GM23248 (cell line): ENCODE results near the gene TNFRSF1B. TPM values are rescaled to one million over a fixed set of nuclear protein-coding genes. Genes with fewer than 3 reads are reported as not detected.

Experiments
- DNase-seq: peaks from one replicate; pipeline ENCODE4 v3.0.0-alpha.2; 2015
- H2AFZ ChIP-seq: fragments of 200-600 bp; sonication (generic); 2 replicates; pipeline ENCODE4 v1.6.1; 2016; ENCODE audit warnings: antibody characterized with exemption
- H3F3A ChIP-seq: fragments of 200-600 bp; sonication (generic); 2 replicates; pipeline ENCODE4 v1.6.1; 2016; ENCODE audit warnings: mild to moderate bottlenecking, antibody characterized with exemption, mixed run types; ENCODE audit not compliant: insufficient read depth
- H3K27ac ChIP-seq: fragments of 200-600 bp; sonication (generic); 2 replicates; pipeline ENCODE4 v1.5.1; 2016; ENCODE audit warnings: mild to moderate bottlenecking
- H3K27me3 ChIP-seq: fragments of 200-600 bp; sonication (generic); replicated peaks from 2 replicates; pipeline ENCODE4 v1.6.1; 2016; ENCODE audit warnings: mild to moderate bottlenecking; ENCODE audit not compliant: insufficient read depth
- H3K36me3 ChIP-seq: fragments of 200-600 bp; sonication (generic); 2 replicates; pipeline ENCODE4 v1.6.1; 2016; ENCODE audit warnings: low read depth, mild to moderate bottlenecking
- H3K4me1 ChIP-seq: fragments of 200-600 bp; sonication (generic); 2 replicates; pipeline ENCODE4 v1.6.1; 2016; ENCODE audit warnings: mild to moderate bottlenecking; ENCODE audit not compliant: insufficient read depth
- H3K4me2 ChIP-seq: fragments of 200-600 bp; sonication (generic); one replicate; pipeline ENCODE4 v1.6.1; 2016; ENCODE audit warnings: mild to moderate bottlenecking; ENCODE audit not compliant: unreplicated experiment
- H3K4me3 ChIP-seq: fragments of 200-600 bp; sonication (generic); 2 replicates; pipeline ENCODE4 v1.5.1; 2016; ENCODE audit warnings: mild to moderate bottlenecking
- H3K79me2 ChIP-seq: fragments of 200-600 bp; sonication (generic); 2 replicates; pipeline ENCODE4 v1.6.1; 2016; ENCODE audit warnings: mild to moderate bottlenecking; ENCODE audit not compliant: insufficient read depth
- H3K9ac ChIP-seq: fragments of 200-600 bp; sonication (generic); 2 replicates; pipeline ENCODE4 v1.6.1; 2016; ENCODE audit warnings: mild to moderate bottlenecking
- H3K9me2 ChIP-seq: fragments of 200-600 bp; sonication (generic); 2 replicates; pipeline ENCODE4 v1.6.1; 2016; ENCODE audit warnings: mixed run types, mild to moderate bottlenecking, moderate library complexity; ENCODE audit not compliant: insufficient read depth
- H3K9me3 ChIP-seq: fragments of 200-600 bp; sonication (generic); one replicate; pipeline ENCODE4 v1.6.1; 2017; ENCODE audit warnings: low read depth
- H4K20me1 ChIP-seq: fragments of 200-600 bp; sonication (generic); 2 replicates; pipeline ENCODE4 v1.6.0; 2016; ENCODE audit not compliant: insufficient read depth
- EZH2 ChIP-seq: fragments of 200-600 bp; sonication (generic); IDR thresholded peaks from 2 replicates; pipeline ENCODE4 v1.6.1; 2018; ENCODE audit warnings: antibody characterized with exemption, mild to moderate bottlenecking; ENCODE audit not compliant: insufficient read depth, poor library complexity, severe bottlenecking
- EZH2phosphoT487 ChIP-seq: fragments of 200-600 bp; sonication (generic); IDR thresholded peaks from 2 replicates; pipeline ENCODE4 v1.6.1; 2018; ENCODE audit warnings: antibody characterized with exemption, moderate library complexity, mild to moderate bottlenecking, low read depth; ENCODE audit not compliant: insufficient read depth
- WGBS, 2 experiments: methylation state at CpG; one replicate each; pipeline ENCODE4 v1.1.6; 2015 to 2017; ENCODE audit warnings: low lambda C conversion rate in 2 of 2, low coverage in 1 of 2; ENCODE audit errors: missing lambda C conversion rate in 2 of 2; 5-methylcytosine and 5-hydroxymethylcytosine counted together
- in situ Hi-C: fragments of 300-500 bp; cut with MboI; formaldehyde crosslinking; loops from 2 replicates; pipeline ENCODE4 v1.15.0; 2020
- microRNA-seq: library from miRNA; unstranded; fragments of <30 nt; microRNA quantifications from one replicate; pipeline ENCODE4, GENCODE V29; 2016; ENCODE audit warnings: borderline number of aligned reads
- polyA plus RNA-seq: library from polyadenylated mRNA; unstranded; fragments of >200 nt; fragmentation: Nextera tagmentation; extraction: Ambion mirVana; gene quantifications from 2 replicates; pipeline ENCODE4 v1.2.1, GENCODE V29; 2016
- small RNA-seq: library from RNA; depleted of rRNA; stranded (forward); fragments of <200 nt; gene quantifications from one replicate; pipeline ENCODE3, GENCODE V24; 2014; ENCODE audit warnings: low read depth, low replicate concordance
- total RNA-seq: library from RNA; depleted of rRNA; stranded (reverse); fragments of >200 nt; shearing (Covaris generic); gene quantifications from 2 replicates; pipeline ENCODE4 v1.2.3, GENCODE V29; 2014; rRNA removed

The TNFRSF1B gene
- total and polyA plus RNA-seq, 2 experiments from 2014 or later: 1.1 to 2.9 TPM

DNA sequence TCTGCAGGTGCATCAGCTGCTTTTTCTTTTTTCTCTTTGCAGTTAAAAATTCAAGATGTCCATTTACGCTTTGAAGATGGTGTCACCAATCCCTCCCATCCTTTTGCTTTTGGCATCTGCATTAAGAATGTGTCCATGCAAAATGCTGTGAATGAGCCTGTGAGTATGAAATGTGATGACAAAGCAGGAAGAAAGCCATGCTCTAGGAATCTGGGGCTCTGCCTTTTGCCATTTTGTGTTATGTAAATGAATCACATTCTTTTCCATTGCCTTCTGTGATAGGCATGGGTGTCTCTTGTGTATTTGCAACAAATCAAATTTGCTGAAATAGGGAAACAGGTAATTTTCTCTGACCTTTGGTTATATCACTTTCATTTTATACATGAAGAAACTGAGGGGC lies 82.4 kb downstream of the TNFRSF1B start:
- TF ChIP-seq EZH2 (no peak), EZH2phosphoT487 (no peak)
- DNase-seq: peak; percentile 71
- Histone ChIP-seq H4K20me1 (no peaks in the 10 kb centered on the region), H3F3A (no peaks in the 10 kb centered on the region), H3K27ac (0 out of 2 replicates have a peak overlapping the region, but pooled peaks have one; percentile 5), H3K36me3 (peaks cover 53% of the 10 kb centered on the region), H3K4me1 (peaks cover 19% of the 10 kb centered on the region), H3K9ac (no peak overlapping the region), H3K4me2 (no peak overlapping the region), H3K79me2 (no peaks in the 10 kb centered on the region), H2AFZ (no peak overlapping the region), H3K27me3 (no peaks in the 10 kb centered on the region), H3K4me3 (no peak overlapping the region), H3K9me3 (no peaks in the 10 kb centered on the region), H3K9me2 (no peaks in the 10 kb centered on the region)
- WGBS, 2 experiments: 91% methylated on average over 1 of the region's 1 CpG
- in situ Hi-C loops: no loop called here

DNA sequence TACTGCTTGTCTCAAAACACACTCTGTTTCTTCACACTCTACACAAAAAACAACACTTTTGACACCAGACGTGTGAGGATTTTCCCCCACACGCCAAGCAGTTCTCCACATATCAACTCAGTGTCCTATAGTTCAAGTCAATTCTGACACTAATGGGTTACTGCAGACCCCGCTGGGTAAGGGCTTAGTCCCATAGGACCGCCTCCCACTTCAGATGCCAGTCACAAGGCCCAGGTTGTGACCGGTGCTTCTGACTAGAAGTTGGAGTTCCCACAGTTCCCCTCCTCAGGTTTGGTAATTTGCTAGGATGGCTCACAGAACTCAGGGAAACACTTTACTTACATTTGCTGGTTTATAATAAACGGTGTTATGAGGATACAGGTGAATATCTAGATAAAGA lies 83.0 kb downstream of the TNFRSF1B start:
- Histone ChIP-seq H3K27ac (0 out of 2 replicates have a peak overlapping the region, but pooled peaks have one; percentile 5), H3K9ac (no peak overlapping the region), H3K4me2 (no peak overlapping the region), H3F3A (no peaks in the 10 kb centered on the region), H4K20me1 (no peaks in the 10 kb centered on the region), H3K79me2 (no peaks in the 10 kb centered on the region), H3K9me3 (no peaks in the 10 kb centered on the region), H3K36me3 (peaks cover 48% of the 10 kb centered on the region), H3K9me2 (no peaks in the 10 kb centered on the region), H3K4me1 (peaks cover 18% of the 10 kb centered on the region), H2AFZ (no peak overlapping the region), H3K27me3 (no peaks in the 10 kb centered on the region), H3K4me3 (no peak overlapping the region)
- 89 to 90% methylated on average over 6 of the region's 6 CpGs for WGBS, 2 experiments
- TF ChIP-seq EZH2: no peak
- TF ChIP-seq EZH2phosphoT487: no peak
- in situ Hi-C loops: no loop called here
- DNase-seq: no peak

DNA sequence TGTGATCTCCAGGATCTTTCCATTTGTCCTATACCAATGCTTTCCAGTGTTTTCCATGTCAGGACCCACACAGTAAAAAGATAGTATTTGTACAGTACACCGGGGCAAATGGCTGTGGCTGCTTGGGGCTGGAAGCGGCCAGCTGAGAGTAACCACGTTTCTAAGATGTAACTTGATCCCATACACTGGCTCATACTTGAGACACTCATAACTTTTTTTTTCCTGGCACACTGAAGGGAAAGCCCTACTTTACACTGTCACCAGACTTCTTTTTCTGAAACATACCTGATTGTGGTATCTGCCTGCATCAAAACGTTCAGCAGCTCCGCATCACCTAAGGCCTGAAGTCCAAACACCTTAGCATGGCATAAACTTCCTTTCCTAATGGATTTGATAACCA lies 84.7 kb downstream of the TNFRSF1B start:
- 53 to 62% methylated on average over 5 of the region's 5 CpGs for WGBS, 2 experiments
- peaks cover 47% of the 10 kb centered on the region for H3K36me3 ChIP-seq
- H2AFZ ChIP-seq: no peak overlapping the region
- no peak overlapping the region for H3K4me2 ChIP-seq
- no peak for TF ChIP-seq EZH2
- TF ChIP-seq EZH2phosphoT487: no peak
- H3K4me1 ChIP-seq: peaks cover 10% of the 10 kb centered on the region
- no peaks in the 10 kb centered on the region for H3K9me3 ChIP-seq
- H3K4me3 ChIP-seq: no peak overlapping the region
- peak; percentile 19 for DNase-seq
- no peaks in the 10 kb centered on the region for H3K27me3 ChIP-seq
- H4K20me1 ChIP-seq: no peaks in the 10 kb centered on the region
- no peaks in the 10 kb centered on the region for H3K9me2 ChIP-seq
- no peak overlapping the region for H3K9ac ChIP-seq
- no peaks in the 10 kb centered on the region for H3K79me2 ChIP-seq
- in situ Hi-C loops: no loop called here
- no peak overlapping the region for H3K27ac ChIP-seq
- no peaks in the 10 kb centered on the region for H3F3A ChIP-seq

DNA sequence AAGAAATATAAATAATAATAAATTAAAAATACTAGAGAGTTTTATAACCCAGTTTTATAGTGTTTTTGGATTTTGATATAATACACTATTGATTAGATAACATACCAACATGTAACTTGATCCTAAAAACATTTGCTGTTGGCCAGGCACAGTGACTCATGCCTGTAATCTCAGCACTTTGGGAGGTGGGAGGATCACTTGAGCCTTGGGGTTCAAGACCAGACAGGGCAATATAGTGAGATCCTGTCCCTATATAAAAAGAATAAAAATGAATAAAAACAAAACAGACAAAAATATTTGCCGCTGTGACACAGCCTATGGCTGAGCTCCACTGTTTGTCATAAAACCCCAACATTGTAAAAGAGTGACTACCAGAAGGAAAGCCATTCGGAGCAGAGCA lies 89.1 kb downstream of the TNFRSF1B start:
- in situ Hi-C loops: no loop called here

DNA sequence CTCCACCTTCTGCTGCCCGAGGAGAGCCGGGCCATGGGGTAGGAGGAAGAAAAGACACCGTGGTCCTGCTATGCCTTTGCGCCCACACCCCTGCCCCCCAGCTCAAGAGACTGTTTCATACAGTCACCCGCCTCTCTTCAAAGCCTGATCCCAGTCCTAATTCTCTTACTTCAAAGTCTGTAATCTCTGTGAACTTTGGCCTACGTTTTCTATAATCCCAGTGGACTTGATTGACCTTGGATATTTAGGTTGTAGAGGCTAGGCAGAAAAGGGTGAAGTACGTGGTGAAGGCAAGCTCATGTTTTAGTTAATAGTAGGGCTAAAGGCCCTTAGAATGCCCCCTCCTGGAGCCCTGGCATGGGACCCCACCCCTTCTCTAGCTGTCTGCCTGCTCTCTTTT lies 91.5 kb downstream of the TNFRSF1B start:
- H3K27me3 ChIP-seq: no peaks in the 10 kb centered on the region
- DNase-seq: no peak
- H2AFZ ChIP-seq: no peak overlapping the region
- no peaks in the 10 kb centered on the region for H3K9me2 ChIP-seq
- no peaks in the 10 kb centered on the region for H3F3A ChIP-seq
- no peak overlapping the region for H3K4me2 ChIP-seq
- no peaks in the 10 kb centered on the region for H4K20me1 ChIP-seq
- 79 to 80% methylated on average over 7 of the region's 7 CpGs for WGBS, 2 experiments
- no peaks in the 10 kb centered on the region for H3K4me1 ChIP-seq
- H3K4me3 ChIP-seq: no peak overlapping the region
- no peak for TF ChIP-seq EZH2phosphoT487
- no peak for TF ChIP-seq EZH2
- no peak overlapping the region for H3K27ac ChIP-seq
- H3K79me2 ChIP-seq: no peaks in the 10 kb centered on the region
- H3K36me3 ChIP-seq: peaks cover 58% of the 10 kb centered on the region
- no peak overlapping the region for H3K9ac ChIP-seq
- H3K9me3 ChIP-seq: no peaks in the 10 kb centered on the region
- in situ Hi-C loops: no loop called here

More for the DNA sequence above, 89.1 kb downstream of the TNFRSF1B start:
- no peak overlapping the region for H3K4me3 ChIP-seq
- WGBS, 2 experiments: 97% methylated on average over 2 of the region's 2 CpGs
- DNase-seq: no peak
- H3K4me1 ChIP-seq: no peaks in the 10 kb centered on the region
- TF ChIP-seq EZH2 (no peak), EZH2phosphoT487 (no peak)
- no peak overlapping the region for H3K4me2 ChIP-seq
- no peak overlapping the region for H2AFZ ChIP-seq
- no peaks in the 10 kb centered on the region for H4K20me1 ChIP-seq
- no peak overlapping the region for H3K9ac ChIP-seq
- H3K9me2 ChIP-seq: no peaks in the 10 kb centered on the region
- no peaks in the 10 kb centered on the region for H3K9me3 ChIP-seq
- no peaks in the 10 kb centered on the region for H3K27me3 ChIP-seq
- H3F3A ChIP-seq: no peaks in the 10 kb centered on the region
- H3K36me3 ChIP-seq: peaks cover 50% of the 10 kb centered on the region
- no peaks in the 10 kb centered on the region for H3K79me2 ChIP-seq
- no peak overlapping the region for H3K27ac ChIP-seq

Small RNAs within 50 kb of the gene (microRNA-seq; reads per million reads assigned to microRNA genes)
- gene MIR4632 (not detected), gene MIR7846 (not detected)

Small RNAs within 50 kb of the gene (small RNA-seq; reads per million reads assigned to genes)
- gene MIR4632 (not detected), gene RF00156 (not detected)

Other genes starting within 250 kb of the TNFRSF1B start
- gene KIAA2013, start 240.6 kb upstream of the TNFRSF1B start, total RNA-seq: 100 and 116 TPM in 2 replicates
- 10.5 and 10.7 TPM in 2 replicates for gene KIAA2013, start 240.6 kb upstream of the TNFRSF1B start, polyA plus RNA-seq
- gene PLOD1, start 232.3 kb upstream of the TNFRSF1B start, total RNA-seq: 633 and 640 TPM in 2 replicates
- 443 and 482 TPM in 2 replicates for gene PLOD1, start 232.3 kb upstream of the TNFRSF1B start, polyA plus RNA-seq
- gene MFN2, start 186.5 kb upstream of the TNFRSF1B start, total RNA-seq: 57.9 and 59.8 TPM in 2 replicates
- gene MFN2, start 186.5 kb upstream of the TNFRSF1B start, polyA plus RNA-seq: 48.0 and 49.6 TPM in 2 replicates
- gene MIIP, start 147.5 kb upstream of the TNFRSF1B start, total RNA-seq: 21.8 and 26.8 TPM in 2 replicates
- gene MIIP, start 147.5 kb upstream of the TNFRSF1B start, polyA plus RNA-seq: 19.4 and 23.0 TPM in 2 replicates
- not detected in 2 replicates for gene TNFRSF8, start 103.7 kb upstream of the TNFRSF1B start, total RNA-seq
- gene TNFRSF8, start 103.7 kb upstream of the TNFRSF1B start, polyA plus RNA-seq: 0.14 and 0.23 TPM in 2 replicates
- gene VPS13D, start 63.0 kb downstream of the TNFRSF1B start, total RNA-seq: 16.4 and 18.7 TPM in 2 replicates
- 5.6 and 6.8 TPM in 2 replicates for gene VPS13D, start 63.0 kb downstream of the TNFRSF1B start, polyA plus RNA-seq